ENCODE data around the gene CDC73. TPM values are rescaled to one million over a fixed set of nuclear protein-coding genes. Genes with fewer than 3 reads are reported as not detected.

The CDC73 gene
- total and polyA plus RNA-seq, 2 donors (not counting 1 experiment from before 2014, with no cell fraction given): 18.7 to 69.8 TPM

GRCh38 chr1:193156117-193156821, 34.4 kb downstream of the CDC73 start:
- no peak overlapping the region for H3K4me2 ChIP-seq (ENCODE audit: extremely low read depth, insufficient read depth, low read length)
- peaks cover 1% of the 10 kb centered on the region for H3K36me3 ChIP-seq (ENCODE audit: control insufficient read depth, insufficient read depth, low read length)
- H3K4me1 ChIP-seq (ENCODE audit: control insufficient read depth, extremely low read depth, insufficient read depth, low read length): no peaks in the 10 kb centered on the region
- no peaks in the 10 kb centered on the region for H3K9me3 ChIP-seq (ENCODE audit: control insufficient read depth, insufficient read depth, low read depth, low read length)
- no peak overlapping the region for H3K9ac ChIP-seq (ENCODE audit: insufficient read depth, low read length)
- no peaks in the 10 kb centered on the region for H4K20me1 ChIP-seq (ENCODE audit: control insufficient read depth, extremely low read depth, insufficient read depth, low read length)
- no peak overlapping the region for H2AFZ ChIP-seq (ENCODE audit: low read length)
- no peaks in the 10 kb centered on the region for H3K27me3 ChIP-seq (ENCODE audit: control insufficient read depth, insufficient read depth, low read length)
- no peak overlapping the region for H3K4me3 ChIP-seq (replicated peaks in 1 of 4; ENCODE audit: control extremely low read depth in 1 of 4, insufficient read depth in 1 of 4, low read depth in 3 of 4, low read length in 4 of 4)
- peaks cover 4% of the 10 kb centered on the region for H3K79me2 ChIP-seq (ENCODE audit: control insufficient read depth, insufficient read depth, low read length)
- TF ChIP-seq, protein P1, sequence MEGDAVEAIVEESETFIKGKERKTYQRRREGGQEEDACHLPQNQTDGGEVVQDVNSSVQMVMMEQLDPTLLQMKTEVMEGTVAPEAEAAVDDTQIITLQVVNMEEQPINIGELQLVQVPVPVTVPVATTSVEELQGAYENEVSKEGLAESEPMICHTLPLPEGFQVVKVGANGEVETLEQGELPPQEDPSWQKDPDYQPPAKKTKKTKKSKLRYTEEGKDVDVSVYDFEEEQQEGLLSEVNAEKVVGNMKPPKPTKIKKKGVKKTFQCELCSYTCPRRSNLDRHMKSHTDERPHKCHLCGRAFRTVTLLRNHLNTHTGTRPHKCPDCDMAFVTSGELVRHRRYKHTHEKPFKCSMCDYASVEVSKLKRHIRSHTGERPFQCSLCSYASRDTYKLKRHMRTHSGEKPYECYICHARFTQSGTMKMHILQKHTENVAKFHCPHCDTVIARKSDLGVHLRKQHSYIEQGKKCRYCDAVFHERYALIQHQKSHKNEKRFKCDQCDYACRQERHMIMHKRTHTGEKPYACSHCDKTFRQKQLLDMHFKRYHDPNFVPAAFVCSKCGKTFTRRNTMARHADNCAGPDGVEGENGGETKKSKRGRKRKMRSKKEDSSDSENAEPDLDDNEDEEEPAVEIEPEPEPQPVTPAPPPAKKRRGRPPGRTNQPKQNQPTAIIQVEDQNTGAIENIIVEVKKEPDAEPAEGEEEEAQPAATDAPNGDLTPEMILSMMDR (conservative IDR thresholded peaks at IDR 0.05 in 1 of 2, IDR thresholded peaks at IDR 0.05 in 1 of 2; ENCODE audit: low read depth in 1 of 2, low read length in 2 of 2): no peak
- TF ChIP-seq EZH2 (IDR thresholded peaks at IDR 0.05; ENCODE audit: low read length, missing control alignments): no peak
- DNase-seq (ENCODE audit: low read depth in 2 of 2): no peak
- no peak overlapping the region for H3K27ac ChIP-seq (ENCODE audit: insufficient read depth, low read length)

DNA sequence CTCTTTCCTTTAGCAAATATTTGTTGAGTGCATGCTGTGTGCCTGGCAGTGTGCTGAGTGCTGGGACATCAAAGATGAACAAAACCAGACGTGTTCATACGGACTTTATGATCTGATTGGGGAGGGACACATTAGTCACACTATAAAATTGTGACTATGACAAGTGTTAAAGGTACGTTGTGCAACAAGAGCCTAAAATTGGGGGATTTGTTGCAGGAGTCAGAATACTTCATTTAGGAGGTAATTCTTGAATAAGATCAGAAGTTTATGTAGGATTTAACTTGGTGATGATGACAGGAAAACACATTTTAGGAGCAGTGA, 35.0 kb downstream of the CDC73 start:
- no peaks in the 10 kb centered on the region for H3K4me1 ChIP-seq (ENCODE audit: control insufficient read depth, extremely low read depth, insufficient read depth, low read length)

DNA sequence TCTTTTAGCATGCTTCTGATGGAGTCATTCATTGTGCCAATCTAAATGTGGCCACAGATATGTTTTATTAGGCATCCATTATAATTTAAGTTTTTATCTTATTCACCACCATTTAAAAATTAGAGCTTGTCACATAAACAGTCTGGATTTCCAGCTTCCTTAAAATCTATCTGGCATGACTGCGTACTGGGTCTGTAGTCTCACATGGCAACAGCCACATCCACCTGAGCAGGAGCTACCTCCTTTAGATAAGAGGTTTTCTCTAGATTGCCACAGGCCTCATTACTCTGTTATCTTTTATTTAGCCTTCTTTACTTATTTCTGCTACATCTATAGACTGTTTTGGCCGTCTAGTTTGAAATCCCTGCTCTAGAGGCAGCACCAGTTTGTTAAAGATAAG, 35.5 kb downstream of the CDC73 start:
- H2AFZ ChIP-seq (ENCODE audit: low read length): no peak overlapping the region
- H4K20me1 ChIP-seq (ENCODE audit: control insufficient read depth, extremely low read depth, insufficient read depth, low read length): no peaks in the 10 kb centered on the region
- peaks cover 1% of the 10 kb centered on the region for H3K36me3 ChIP-seq (ENCODE audit: control insufficient read depth, insufficient read depth, low read length)
- TF ChIP-seq, protein P1 (conservative IDR thresholded peaks at IDR 0.05 in 1 of 2, IDR thresholded peaks at IDR 0.05 in 1 of 2; ENCODE audit: low read depth in 1 of 2, low read length in 2 of 2): no peak
- no peak for TF ChIP-seq EZH2 (IDR thresholded peaks at IDR 0.05; ENCODE audit: low read length, missing control alignments)
- peaks cover 4% of the 10 kb centered on the region for H3K79me2 ChIP-seq (ENCODE audit: control insufficient read depth, insufficient read depth, low read length)
- H3K4me1 ChIP-seq (ENCODE audit: control insufficient read depth, extremely low read depth, insufficient read depth, low read length): no peaks in the 10 kb centered on the region
- no peak overlapping the region for H3K9ac ChIP-seq (ENCODE audit: insufficient read depth, low read length)
- no peak for DNase-seq (ENCODE audit: low read depth in 2 of 2)
- no peak overlapping the region for H3K27ac ChIP-seq (ENCODE audit: insufficient read depth, low read length)
- no peak overlapping the region for H3K4me3 ChIP-seq (replicated peaks in 1 of 4; ENCODE audit: control extremely low read depth in 1 of 4, insufficient read depth in 1 of 4, low read depth in 3 of 4, low read length in 4 of 4)
- no peaks in the 10 kb centered on the region for H3K9me3 ChIP-seq (ENCODE audit: control insufficient read depth, insufficient read depth, low read depth, low read length)
- H3K27me3 ChIP-seq (ENCODE audit: control insufficient read depth, insufficient read depth, low read length): no peaks in the 10 kb centered on the region
- H3K4me2 ChIP-seq (ENCODE audit: extremely low read depth, insufficient read depth, low read length): no peak overlapping the region

More for the DNA sequence above, 35.0 kb downstream of the CDC73 start:
- Histone ChIP-seq H4K20me1 (ENCODE audit: control insufficient read depth, extremely low read depth, insufficient read depth, low read length) (no peaks in the 10 kb centered on the region), H3K36me3 (ENCODE audit: control insufficient read depth, insufficient read depth, low read length) (peaks cover 1% of the 10 kb centered on the region), H3K4me2 (ENCODE audit: extremely low read depth, insufficient read depth, low read length) (no peak overlapping the region), H3K9me3 (ENCODE audit: control insufficient read depth, insufficient read depth, low read depth, low read length) (no peaks in the 10 kb centered on the region), H3K27me3 (ENCODE audit: control insufficient read depth, insufficient read depth, low read length) (no peaks in the 10 kb centered on the region), H3K27ac (ENCODE audit: insufficient read depth, low read length) (no peak overlapping the region), H2AFZ (ENCODE audit: low read length) (no peak overlapping the region), H3K79me2 (ENCODE audit: control insufficient read depth, insufficient read depth, low read length) (peaks cover 4% of the 10 kb centered on the region), H3K9ac (ENCODE audit: insufficient read depth, low read length) (no peak overlapping the region), H3K4me3 (replicated peaks in 1 of 4; ENCODE audit: control extremely low read depth in 1 of 4, insufficient read depth in 1 of 4, low read depth in 3 of 4, low read length in 4 of 4) (no peak overlapping the region)
- TF ChIP-seq, protein P1 (conservative IDR thresholded peaks at IDR 0.05 in 1 of 2, IDR thresholded peaks at IDR 0.05 in 1 of 2; ENCODE audit: low read depth in 1 of 2, low read length in 2 of 2): no peak
- no peak for TF ChIP-seq EZH2 (IDR thresholded peaks at IDR 0.05; ENCODE audit: low read length, missing control alignments)
- DNase-seq (ENCODE audit: low read depth in 2 of 2): peak in 1 of 2 donors; percentile 4
